Measurements from ENCODE around the gene CD164L2. TPM values are rescaled to one million over a fixed set of nuclear protein-coding genes. Genes with fewer than 3 reads are reported as not detected.

Gene CD164L2
- total RNA-seq, 4 donors from 2014 or later, result not detected

DNA sequence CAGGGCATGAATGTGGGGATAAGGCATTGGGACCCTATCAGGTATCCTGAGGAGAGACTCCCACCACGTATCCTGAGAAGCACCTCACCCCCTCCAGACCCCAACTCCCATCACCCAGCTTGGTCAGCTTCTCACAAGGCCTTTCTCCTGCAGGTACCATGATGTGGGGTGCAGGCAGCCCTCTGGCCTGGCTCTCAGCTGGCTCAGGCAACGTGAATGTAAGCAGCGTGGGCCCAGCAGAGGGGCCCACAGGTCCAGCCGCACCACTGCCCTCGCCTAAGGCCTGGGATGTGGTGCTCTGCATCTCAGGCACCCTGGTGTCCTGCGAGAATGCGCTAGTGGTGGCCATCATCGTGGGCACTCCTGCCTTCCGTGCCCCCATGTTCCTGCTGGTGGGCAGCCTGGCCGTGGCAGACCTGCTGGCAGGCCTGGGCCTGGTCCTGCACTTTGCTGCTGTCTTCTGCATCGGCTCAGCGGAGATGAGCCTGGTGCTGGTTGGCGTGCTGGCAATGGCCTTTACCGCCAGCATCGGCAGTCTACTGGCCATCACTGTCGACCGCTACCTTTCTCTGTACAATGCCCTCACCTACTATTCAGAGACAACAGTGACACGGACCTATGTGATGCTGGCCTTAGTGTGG is 10.6 kb upstream of the CD164L2 start:
- Histone ChIP-seq H3K27ac (peak overlapping the region in 1 of 4 donors; percentile 81), H3K27me3 (no peaks in the 10 kb centered on the region), H3K36me3 (no peaks in the 10 kb centered on the region), H3K4me3 (no peak overlapping the region), H3K4me1 (peaks cover 0 to 54% (median 15%) of the 10 kb centered on the region in 3 donors), H3K9me3 (no peaks in the 10 kb centered on the region)
- no peak for ATAC-seq
- TF ChIP-seq POLR2AphosphoS5 (IDR thresholded peaks at IDR 0.05) (no peak), POLR2A (IDR thresholded peaks at IDR 0.05) (no peak), EP300 (IDR thresholded peaks at IDR 0.05) (no peak)
- TF ChIP-seq, protein P1, sequence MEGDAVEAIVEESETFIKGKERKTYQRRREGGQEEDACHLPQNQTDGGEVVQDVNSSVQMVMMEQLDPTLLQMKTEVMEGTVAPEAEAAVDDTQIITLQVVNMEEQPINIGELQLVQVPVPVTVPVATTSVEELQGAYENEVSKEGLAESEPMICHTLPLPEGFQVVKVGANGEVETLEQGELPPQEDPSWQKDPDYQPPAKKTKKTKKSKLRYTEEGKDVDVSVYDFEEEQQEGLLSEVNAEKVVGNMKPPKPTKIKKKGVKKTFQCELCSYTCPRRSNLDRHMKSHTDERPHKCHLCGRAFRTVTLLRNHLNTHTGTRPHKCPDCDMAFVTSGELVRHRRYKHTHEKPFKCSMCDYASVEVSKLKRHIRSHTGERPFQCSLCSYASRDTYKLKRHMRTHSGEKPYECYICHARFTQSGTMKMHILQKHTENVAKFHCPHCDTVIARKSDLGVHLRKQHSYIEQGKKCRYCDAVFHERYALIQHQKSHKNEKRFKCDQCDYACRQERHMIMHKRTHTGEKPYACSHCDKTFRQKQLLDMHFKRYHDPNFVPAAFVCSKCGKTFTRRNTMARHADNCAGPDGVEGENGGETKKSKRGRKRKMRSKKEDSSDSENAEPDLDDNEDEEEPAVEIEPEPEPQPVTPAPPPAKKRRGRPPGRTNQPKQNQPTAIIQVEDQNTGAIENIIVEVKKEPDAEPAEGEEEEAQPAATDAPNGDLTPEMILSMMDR (IDR thresholded peaks at IDR 0.05), result no peak
- WGBS, 2 donors (ENCODE audit: low coverage in 1 of 2), result 90% methylated on average over 5 of the region's 18 CpGs; no CpG with 5 or more reads in 1 of the 2 donors

- ATAC-seq, result no peak
- H3K27me3 ChIP-seq, result no peaks in the 10 kb centered on the region
- H3K27ac ChIP-seq, result peak overlapping the region in 3 of 4 donors; percentile 56 to 81 (median 63)
- peaks cover 0 to 55% (median 15%) of the 10 kb centered on the region in 3 donors for H3K4me1 ChIP-seq
- 52 to 60% methylated on average over 12 to 14 of the region's 30 CpGs for WGBS, 2 donors (ENCODE audit: low coverage in 1 of 2)
- H3K36me3 ChIP-seq, result no peaks in the 10 kb centered on the region
- TF ChIP-seq, protein P1 (IDR thresholded peaks at IDR 0.05), result peak in 1 of 4 experiments; percentile 10
- TF ChIP-seq EP300 (IDR thresholded peaks at IDR 0.05), result no peak
- no peaks in the 10 kb centered on the region for H3K9me3 ChIP-seq
- H3K4me3 ChIP-seq, result peak overlapping the region; percentile 8 to 56
Observed at GRCh38 chr1:27392778-27393635, 9.9 kb upstream of the CD164L2 start.

DNA sequence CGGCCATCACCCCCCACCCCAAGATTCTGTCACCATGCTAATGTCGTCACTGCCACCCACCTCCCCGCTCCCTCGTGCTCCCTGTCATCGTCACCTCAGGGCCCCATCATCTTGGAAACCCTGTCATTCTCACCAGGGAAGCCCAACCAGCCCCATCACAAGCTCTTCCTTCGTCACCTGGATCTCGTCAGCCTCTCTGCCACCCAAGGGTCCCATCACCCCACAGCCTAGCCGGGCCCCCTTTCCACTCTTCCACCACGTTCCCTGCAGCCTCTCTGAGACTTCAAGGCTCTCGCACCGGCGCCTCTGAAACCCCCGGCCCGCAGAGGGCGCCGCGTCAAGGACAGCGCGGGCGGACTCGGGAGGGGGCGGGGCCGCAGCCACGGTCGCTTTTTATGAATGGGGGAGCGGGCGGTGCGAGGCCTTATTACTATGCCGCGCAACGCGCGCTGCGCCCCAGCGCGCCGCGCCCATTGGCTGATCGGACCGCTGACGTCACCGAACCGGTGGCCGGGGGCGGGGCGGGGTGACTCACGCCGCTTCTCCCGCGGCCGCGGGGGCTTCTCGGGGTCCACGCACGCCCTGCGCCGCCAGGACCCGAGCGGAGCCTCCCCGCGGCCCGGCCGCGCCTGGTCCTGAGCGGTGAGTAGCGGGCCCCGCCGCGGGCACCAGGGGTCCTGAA is 9.1 kb upstream of the CD164L2 start, which contains the start of gene GPR3:
GPR3 (plus strand) TSS at position 527 of the 682 bp plus-strand sequence. CDS start 1,177 bp downstream, outside the sequence.
- TF ChIP-seq POLR2AphosphoS5 (IDR thresholded peaks at IDR 0.05) (peak; percentile 35), EP300 (IDR thresholded peaks at IDR 0.05) (no peak), POLR2A (IDR thresholded peaks at IDR 0.05) (no peak)
- TF ChIP-seq, protein P1 (IDR thresholded peaks at IDR 0.05), result peak; percentile 15 to 80 (median 60)
- 5% methylated on average over 9 of the region's 69 CpGs; no CpG with 5 or more reads in 1 of the 2 donors for WGBS, 2 donors (ENCODE audit: low coverage in 1 of 2)
- Histone ChIP-seq H3K27me3 (no peaks in the 10 kb centered on the region), H3K4me1 (peaks cover 0 to 50% (median 15%) of the 10 kb centered on the region in 3 donors), H3K4me3 (peak within 1 kb of the TSS; percentile 8 to 56), H3K9me3 (no peaks in the 10 kb centered on the region), H3K27ac (peak within 1 kb of the TSS in 3 of 4 donors; percentile 56 to 81 (median 63)), H3K36me3 (no peaks in the 10 kb centered on the region)
- ATAC-seq, result peak; percentile 92

DNA sequence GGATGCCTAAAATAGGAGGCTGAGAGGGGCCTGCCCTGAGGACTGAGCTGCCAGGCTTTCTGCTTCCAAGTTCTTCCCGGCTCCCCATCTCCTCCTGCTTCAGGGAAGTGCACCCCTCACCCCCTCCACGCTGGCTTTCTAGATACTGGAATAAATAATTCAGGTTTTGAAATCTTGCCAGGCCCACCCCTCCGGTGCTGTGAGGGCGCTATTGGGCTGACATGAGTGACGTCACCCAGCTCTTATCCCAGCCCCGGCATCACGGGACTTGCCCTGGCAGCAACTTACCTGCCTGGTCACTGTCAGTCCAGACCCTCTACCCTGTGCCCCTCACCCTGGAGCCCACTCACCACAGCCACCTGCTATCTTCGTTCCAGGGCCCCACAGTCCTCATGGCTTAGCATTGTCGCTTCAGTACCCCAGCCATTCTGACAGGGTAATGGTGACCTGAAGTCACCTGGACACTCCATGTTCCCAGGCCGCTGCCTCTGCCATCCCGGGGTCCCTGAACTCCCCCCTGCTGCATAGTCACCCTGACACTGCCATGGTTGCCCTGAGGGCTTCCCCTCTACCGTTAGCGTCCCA is 8.5 kb upstream of the CD164L2 start:
- no peaks in the 10 kb centered on the region for H3K9me3 ChIP-seq
- H3K36me3 ChIP-seq, result no peaks in the 10 kb centered on the region
- peak overlapping the region in 1 of 2 donors; percentile 56 for H3K4me3 ChIP-seq
- ATAC-seq, result no peak
- peak overlapping the region in 3 of 4 donors; percentile 44 to 81 (median 63) for H3K27ac ChIP-seq
- 7% methylated on average over 9 of the region's 13 CpGs; no CpG with 5 or more reads in 1 of the 2 donors for WGBS, 2 donors (ENCODE audit: low coverage in 1 of 2)
- H3K4me1 ChIP-seq, result peaks cover 0 to 44% (median 15%) of the 10 kb centered on the region in 3 donors
- TF ChIP-seq EP300 (IDR thresholded peaks at IDR 0.05), result no peak
- TF ChIP-seq, protein P1 (IDR thresholded peaks at IDR 0.05), result peak in 1 of 4 experiments; percentile 9
- peak; percentile 44 for TF ChIP-seq POLR2AphosphoS5 (IDR thresholded peaks at IDR 0.05)
- no peaks in the 10 kb centered on the region for H3K27me3 ChIP-seq

Measured in gastroesophageal sphincter (tissue), 4 donors.